GM13976 (cell line): Measurements from ENCODE around the gene KCNMB2.

Experiments
- DNase-seq: peaks from one replicate; pipeline ENCODE4 v3.0.0; 2012; ENCODE audit warnings: low spot score
- CTCF ChIP-seq: IDR thresholded peaks from 2 replicates; pipeline ENCODE4 v1.5.1; 2012; ENCODE audit warnings: borderline replicate concordance, mild to moderate bottlenecking; ENCODE audit not compliant: insufficient read depth; ENCODE audit errors: extremely low read depth, missing control alignments, control extremely low read depth
- in situ Hi-C: fragments of 300-500 bp; cut with MboI; formaldehyde crosslinking; loops from one replicate; pipeline ENCODE4 v1.12.0; 2022; ENCODE audit warnings: low sequenced_read_pairs, mixed read lengths, inconsistent platforms; ENCODE audit not compliant: unreplicated experiment

KCNMB2 gene

GRCh38 chr3:178823591-178824246 lies 287.5 kb downstream of the KCNMB2 start:
- in situ Hi-C loops: no loop called here
- TF ChIP-seq CTCF: no peak
- DNase-seq: no peak

DNA sequence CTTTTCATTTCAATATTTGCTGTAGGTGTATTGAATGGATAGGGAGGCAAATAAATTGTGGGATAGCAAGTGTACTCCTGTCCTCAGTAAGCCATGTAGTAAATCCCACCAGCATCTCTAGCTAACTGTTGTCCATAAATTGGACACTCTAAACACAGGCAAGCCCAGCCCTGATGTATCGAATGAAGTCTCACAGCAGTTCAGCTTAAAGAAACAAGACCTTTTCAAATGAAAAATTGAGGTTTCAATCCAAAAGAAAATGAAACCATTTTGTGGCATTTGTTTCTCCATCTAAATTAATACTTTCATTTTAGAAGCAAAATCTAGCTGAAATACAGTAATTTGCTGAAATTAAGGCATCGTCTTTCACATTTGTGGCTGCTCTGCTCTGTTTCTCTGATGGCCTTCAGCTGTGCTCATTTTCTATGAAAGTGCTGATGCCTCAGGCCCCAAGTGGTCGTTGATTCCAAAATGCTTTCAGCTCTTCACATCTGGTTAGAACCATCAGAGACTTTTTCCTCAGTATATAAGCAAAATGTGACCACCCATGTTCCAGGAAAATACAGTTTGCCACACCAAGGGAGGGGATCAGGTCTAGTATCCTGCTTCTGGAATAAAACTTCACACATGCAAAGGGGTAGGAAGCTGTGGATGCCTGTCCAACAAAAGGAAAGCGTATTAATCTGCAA lies 290.3 kb downstream of the KCNMB2 start:
- in situ Hi-C loops: no loop called here
- no peak for DNase-seq
- no peak for TF ChIP-seq CTCF

GRCh38 chr3:178827285-178827856 lies 291.1 kb downstream of the KCNMB2 start:
- in situ Hi-C loops: no loop called here
- TF ChIP-seq CTCF: no peak
- no peak for DNase-seq

GRCh38 chr3:178833695-178834094 lies 297.5 kb downstream of the KCNMB2 start:
- TF ChIP-seq CTCF: no peak
- in situ Hi-C loops: no loop called here
- DNase-seq: no peak

DNA sequence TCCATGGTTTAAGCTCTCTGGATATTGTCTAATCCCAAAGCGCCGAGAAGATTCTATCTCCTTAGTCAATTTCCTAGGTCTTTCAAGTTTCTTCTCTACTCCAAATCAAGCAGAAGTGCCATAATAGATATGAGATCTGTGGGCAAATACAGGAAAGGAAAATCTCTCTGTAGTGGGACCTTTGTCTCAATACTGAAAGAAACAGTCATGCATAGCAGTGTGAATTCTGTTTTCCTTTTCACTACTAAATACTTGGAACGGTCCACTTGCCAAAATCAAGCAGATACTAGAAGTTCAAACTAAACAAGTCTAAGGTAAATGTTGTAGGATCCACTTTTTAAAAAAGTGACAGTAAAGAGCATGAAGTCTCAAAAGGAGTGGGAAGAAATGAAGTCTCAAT lies 298.8 kb downstream of the KCNMB2 start:
- TF ChIP-seq CTCF: no peak
- no peak for DNase-seq
- in situ Hi-C loops: no loop called here

DNA sequence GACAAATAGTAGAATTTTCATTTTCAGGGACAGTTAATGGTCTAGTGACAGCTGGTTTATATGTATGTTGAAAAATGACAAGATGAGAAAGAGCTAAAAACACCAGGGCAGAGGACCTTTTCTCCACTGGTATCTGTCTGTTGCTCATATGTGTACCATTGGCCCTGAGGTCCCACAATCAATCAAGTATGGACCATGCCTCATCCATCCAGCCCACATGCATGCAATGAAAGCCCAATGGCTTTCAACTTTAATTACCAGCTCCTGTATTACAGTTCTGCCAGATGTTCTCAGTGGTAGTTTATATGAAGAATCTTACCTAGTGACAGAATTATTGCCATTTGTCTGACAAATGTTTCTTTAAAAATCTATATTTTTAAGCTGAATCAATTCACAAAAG lies 301.3 kb downstream of the KCNMB2 start:
- in situ Hi-C loops: no loop called here
- DNase-seq: no peak
- TF ChIP-seq CTCF: no peak
